Left ventricle myocardium inferior (tissue), 1 donor: ENCODE measurements around the gene C2orf76. TPM values are rescaled to one million over a fixed set of nuclear protein-coding genes. Genes with fewer than 3 reads are reported as not detected.

Source experiments
- DNase-seq: peaks from one replicate; pipeline ENCODE4 v3.0.0-alpha.2; 2020
- H3K27ac ChIP-seq: fragments of 200-600 bp; replicated peaks from 2 replicates; pipeline ENCODE4 v1.8.0; 2021
- H3K27me3 ChIP-seq: fragments of 200-600 bp; 2 replicates; pipeline ENCODE4 v1.8.0; 2021; ENCODE audit warnings: low read depth
- H3K36me3 ChIP-seq: fragments of 200-600 bp; 2 replicates; pipeline ENCODE4 v1.8.0; 2021
- H3K4me1 ChIP-seq: fragments of 200-600 bp; 2 replicates; pipeline ENCODE4 v1.8.0; 2021
- H3K4me3 ChIP-seq: fragments of 200-600 bp; 2 replicates; pipeline ENCODE4 v1.8.0; 2021; ENCODE audit warnings: mild to moderate bottlenecking, moderate library complexity
- H3K9me3 ChIP-seq: fragments of 200-600 bp; replicated peaks from 2 replicates; pipeline ENCODE4 v1.8.0; 2021
- CTCF ChIP-seq: fragments of 200-600 bp; IDR thresholded peaks from 2 replicates; pipeline ENCODE4 v1.8.0; 2021; ENCODE audit warnings: antibody characterized with exemption, mild to moderate bottlenecking, borderline replicate concordance
- intact Hi-C: fragments of 100-400 bp; cut with micrococcal nuclease; formaldehyde crosslinking; loops from one replicate; pipeline ENCODE4 v1.11.0; 2022
- total RNA-seq: library from RNA; stranded (reverse); fragmentation: NEBNext Ultra II Directional; extraction: Animal tissue kit (Norgen Biotek cat#: 25700); gene quantifications from one replicate; pipeline ENCODE4 v1.2.1, GENCODE V29; 2021
- donor health status: DM: no; HTN: yes; CAD: no; lungs with severe emphysema.

C2orf76 gene
- total RNA-seq, 1 donor from 2014 or later: 7.3 TPM

GRCh38 chr2:119384971-119385370 is 18.3 kb upstream of the C2orf76 start:
- no peak for TF ChIP-seq CTCF
- Histone ChIP-seq H3K4me3 (no peak overlapping the region), H3K36me3 (no peaks in the 10 kb centered on the region), H3K27me3 (no peaks in the 10 kb centered on the region), H3K4me1 (peaks cover 29% of the 10 kb centered on the region), H3K9me3 (no peaks in the 10 kb centered on the region), H3K27ac (no peak overlapping the region)
- DNase-seq: no peak
- intact Hi-C loops: no loop called here

GRCh38 chr2:119383410-119384140 is 16.9 kb upstream of the C2orf76 start:
- peak; percentile 20 for DNase-seq
- no peak for TF ChIP-seq CTCF
- no peaks in the 10 kb centered on the region for H3K9me3 ChIP-seq
- H3K36me3 ChIP-seq: no peaks in the 10 kb centered on the region
- intact Hi-C loops: no loop called here
- peaks cover 17% of the 10 kb centered on the region for H3K4me1 ChIP-seq
- no peak overlapping the region for H3K27ac ChIP-seq
- H3K4me3 ChIP-seq: no peak overlapping the region
- no peaks in the 10 kb centered on the region for H3K27me3 ChIP-seq

- no peaks in the 10 kb centered on the region for H3K4me1 ChIP-seq
- peaks cover 11% of the 10 kb centered on the region for H3K9me3 ChIP-seq
- H3K4me3 ChIP-seq: no peak overlapping the region
- no peaks in the 10 kb centered on the region for H3K27me3 ChIP-seq
- DNase-seq: no peak
- H3K36me3 ChIP-seq: peaks cover 14% of the 10 kb centered on the region
- no peak overlapping the region for H3K27ac ChIP-seq
- TF ChIP-seq CTCF: no peak
- intact Hi-C loops: no loop called here
Measured at GRCh38 chr2:119378566-119378965, 11.9 kb upstream of the C2orf76 start.

GRCh38 chr2:119377993-119378345 is 11.3 kb upstream of the C2orf76 start:
- Histone ChIP-seq H3K27me3 (no peaks in the 10 kb centered on the region), H3K9me3 (peaks cover 17% of the 10 kb centered on the region), H3K4me3 (no peak overlapping the region), H3K36me3 (peaks cover 20% of the 10 kb centered on the region), H3K27ac (no peak overlapping the region), H3K4me1 (no peaks in the 10 kb centered on the region)
- DNase-seq: no peak
- no peak for TF ChIP-seq CTCF
- intact Hi-C loops: no loop called here

- H3K36me3 ChIP-seq: peaks cover 25% of the 10 kb centered on the region
- peaks cover 20% of the 10 kb centered on the region for H3K9me3 ChIP-seq
- H3K4me1 ChIP-seq: no peaks in the 10 kb centered on the region
- DNase-seq: no peak
- H3K27ac ChIP-seq: no peak overlapping the region
- H3K27me3 ChIP-seq: no peaks in the 10 kb centered on the region
- no peak overlapping the region for H3K4me3 ChIP-seq
- intact Hi-C loops: no loop called here
- TF ChIP-seq CTCF: no peak
Measured at GRCh38 chr2:119377294-119377992, 10.8 kb upstream of the C2orf76 start.
